ENCODE results near the gene SREBF1. TPM values are rescaled to one million over a fixed set of nuclear protein-coding genes. Genes with fewer than 3 reads are reported as not detected.

SREBF1 gene
- total and polyA plus RNA-seq, 10 of the 15 experiments (the other 5 are each of a cell fraction or from before 2014, with no cell fraction given): 1.4 to 84.6 (median 20.4) TPM

GRCh38 chr17:17809531-17810083, 27.2 kb downstream of the SREBF1 start:
- POLR2A ChIA-PET: no interaction called here
- H3K79me2 ChIP-seq (ENCODE audit: control insufficient read depth, insufficient read depth, low read length): no peaks in the 10 kb centered on the region
- H2AFZ ChIP-seq (ENCODE audit: control insufficient read depth, low read depth, low read length): no peak overlapping the region
- CTCF ChIA-PET: interaction anchor here (1.0 to 1.3 kb wide), 2 partner anchors 45 to 50 kb away, joined by 4 to 5 read pairs; no protein-coding TSS in a partner anchor
- peaks cover 8% of the 10 kb centered on the region for H3K4me1 ChIP-seq (ENCODE audit: control insufficient read depth, insufficient read depth, low read length)
- H3K27ac ChIP-seq (ENCODE audit: control insufficient read depth, insufficient read depth): no peak overlapping the region
- intact Hi-C loops (cut with micrococcal nuclease; ENCODE audit: unreplicated experiment) (loop anchor here (2.0 kb wide), 1 partner anchor 109 kb away; no protein-coding TSS in a partner anchor), in situ Hi-C loops (cut with MboI) (loop anchor here (5.0 kb wide), 3 partner anchors 53 to 223 kb away; no protein-coding TSS in a partner anchor)
- ATAC-seq (no peak), DNase-seq (ENCODE audit: low read depth, low spot score) (no peak), FAIRE-seq (no peak)
- no TSS peak for BruUV-seq (replicated peaks)
- H3K9me3 ChIP-seq (replicated peaks; ENCODE audit: control insufficient read depth, insufficient read depth, low read length): no peaks in the 10 kb centered on the region
- peaks cover 6 to 14% of the 10 kb centered on the region in 2 experiments; a peak in 3 of 4 replicates for H3K36me3 ChIP-seq (ENCODE audit: control insufficient read depth in 2 of 2, insufficient read depth in 2 of 2, low read length in 1 of 2)
- H3K27me3 ChIP-seq (replicated peaks in 1 of 2; ENCODE audit: control insufficient read depth in 2 of 2, insufficient read depth in 2 of 2, low read length in 1 of 2): no peaks in the 10 kb centered on the region
- SMC1A ChIA-PET (ENCODE audit: uncharacterized antibody, unreplicated experiment): interaction anchor here (1.0 to 2.1 kb wide), 5 partner anchors 23 to 224 kb away, joined by 3 to 10 read pairs (median 4); no protein-coding TSS in a partner anchor
- RAD21 ChIA-PET (ENCODE audit: unreplicated experiment): interaction anchor here (0.8 to 1.6 kb wide), 6 partner anchors 26 to 225 kb away, joined by 3 to 6 read pairs (median 4); no protein-coding TSS in a partner anchor
- no peak for TF ChIP-seq FOXK2 (IDR thresholded peaks at IDR 0.05)
- no peak for TF ChIP-seq CEBPB (IDR thresholded peaks at IDR 0.05; ENCODE audit: borderline replicate concordance in 1 of 2, low read depth in 2 of 2, low read length in 2 of 2)
- TF ChIP-seq, protein P1, sequence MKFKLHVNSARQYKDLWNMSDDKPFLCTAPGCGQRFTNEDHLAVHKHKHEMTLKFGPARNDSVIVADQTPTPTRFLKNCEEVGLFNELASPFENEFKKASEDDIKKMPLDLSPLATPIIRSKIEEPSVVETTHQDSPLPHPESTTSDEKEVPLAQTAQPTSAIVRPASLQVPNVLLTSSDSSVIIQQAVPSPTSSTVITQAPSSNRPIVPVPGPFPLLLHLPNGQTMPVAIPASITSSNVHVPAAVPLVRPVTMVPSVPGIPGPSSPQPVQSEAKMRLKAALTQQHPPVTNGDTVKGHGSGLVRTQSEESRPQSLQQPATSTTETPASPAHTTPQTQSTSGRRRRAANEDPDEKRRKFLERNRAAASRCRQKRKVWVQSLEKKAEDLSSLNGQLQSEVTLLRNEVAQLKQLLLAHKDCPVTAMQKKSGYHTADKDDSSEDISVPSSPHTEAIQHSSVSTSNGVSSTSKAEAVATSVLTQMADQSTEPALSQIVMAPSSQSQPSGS (IDR thresholded peaks at IDR 0.05; ENCODE audit: low read length): no peak
- no peak for TF ChIP-seq E4F1 (IDR thresholded peaks at IDR 0.05; ENCODE audit: borderline replicate concordance, partially characterized antibody)
- TF ChIP-seq EZH2 (IDR thresholded peaks at IDR 0.05; ENCODE audit: borderline replicate concordance, control insufficient read depth, low read depth, low read length): no peak
- TF ChIP-seq, protein P2, sequence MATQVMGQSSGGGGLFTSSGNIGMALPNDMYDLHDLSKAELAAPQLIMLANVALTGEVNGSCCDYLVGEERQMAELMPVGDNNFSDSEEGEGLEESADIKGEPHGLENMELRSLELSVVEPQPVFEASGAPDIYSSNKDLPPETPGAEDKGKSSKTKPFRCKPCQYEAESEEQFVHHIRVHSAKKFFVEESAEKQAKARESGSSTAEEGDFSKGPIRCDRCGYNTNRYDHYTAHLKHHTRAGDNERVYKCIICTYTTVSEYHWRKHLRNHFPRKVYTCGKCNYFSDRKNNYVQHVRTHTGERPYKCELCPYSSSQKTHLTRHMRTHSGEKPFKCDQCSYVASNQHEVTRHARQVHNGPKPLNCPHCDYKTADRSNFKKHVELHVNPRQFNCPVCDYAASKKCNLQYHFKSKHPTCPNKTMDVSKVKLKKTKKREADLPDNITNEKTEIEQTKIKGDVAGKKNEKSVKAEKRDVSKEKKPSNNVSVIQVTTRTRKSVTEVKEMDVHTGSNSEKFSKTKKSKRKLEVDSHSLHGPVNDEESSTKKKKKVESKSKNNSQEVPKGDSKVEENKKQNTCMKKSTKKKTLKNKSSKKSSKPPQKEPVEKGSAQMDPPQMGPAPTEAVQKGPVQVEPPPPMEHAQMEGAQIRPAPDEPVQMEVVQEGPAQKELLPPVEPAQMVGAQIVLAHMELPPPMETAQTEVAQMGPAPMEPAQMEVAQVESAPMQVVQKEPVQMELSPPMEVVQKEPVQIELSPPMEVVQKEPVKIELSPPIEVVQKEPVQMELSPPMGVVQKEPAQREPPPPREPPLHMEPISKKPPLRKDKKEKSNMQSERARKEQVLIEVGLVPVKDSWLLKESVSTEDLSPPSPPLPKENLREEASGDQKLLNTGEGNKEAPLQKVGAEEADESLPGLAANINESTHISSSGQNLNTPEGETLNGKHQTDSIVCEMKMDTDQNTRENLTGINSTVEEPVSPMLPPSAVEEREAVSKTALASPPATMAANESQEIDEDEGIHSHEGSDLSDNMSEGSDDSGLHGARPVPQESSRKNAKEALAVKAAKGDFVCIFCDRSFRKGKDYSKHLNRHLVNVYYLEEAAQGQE (IDR thresholded peaks at IDR 0.05; ENCODE audit: low read depth, low read length): no peak
- no peak for TF ChIP-seq POLR2A (IDR thresholded peaks at IDR 0.05; ENCODE audit: low read depth, low read length)
- no peak for TF ChIP-seq MEF2A (IDR thresholded peaks at IDR 0.05; ENCODE audit: insufficient read depth, low read depth, low read length)
- no peak for TF ChIP-seq IRF4 (IDR thresholded peaks at IDR 0.05; ENCODE audit: low read depth, low read length)
- TF ChIP-seq BCL11A (IDR thresholded peaks at IDR 0.05; ENCODE audit: low read depth, low read length): no peak
- H3K4me3 ChIP-seq: no peak overlapping the region
- H3K9ac ChIP-seq (ENCODE audit: control insufficient read depth, insufficient read depth, low read length): no peak overlapping the region
- WGBS (ENCODE audit: insufficient coverage, insufficient replicate concordance, low lambda C conversion rate, missing lambda C conversion rate): 86% methylated on average over 28 of the region's 52 CpGs
- 0 out of 2 replicates have a peak, but pooled peaks cover 5% of the 10 kb centered on the region for H4K20me1 ChIP-seq (ENCODE audit: control insufficient read depth, insufficient read depth)
- no peak overlapping the region for H3K4me2 ChIP-seq (ENCODE audit: control insufficient read depth, insufficient read depth)

Measured in GM12878 (cell line).